Upper lobe of left lung (tissue), 6 donors: ENCODE results near the gene AGXT. TPM values are rescaled to one million over a fixed set of nuclear protein-coding genes. Genes with fewer than 3 reads are reported as not detected.
A peak's percentile ranks its signal among the peaks of the same experiment; 100 is the strongest.

Experiments used
- ATAC-seq, 2 donors: fragments of 200-7000 bp; cut with Tn5 transposase; one replicate each; pipeline ENCODE4 v1.9.1; 2022; ENCODE audit warnings: mild to moderate bottlenecking in 2 of 2, moderate library complexity in 2 of 2; ENCODE audit not compliant: low FRiP score in 2 of 2
- DNase-seq, 2 donors: peaks; one replicate each; pipeline ENCODE4 v3.0.0-alpha.2; 2019 to 2020
- H3K27ac ChIP-seq, 4 donors: fragments of 200-600 bp; sonication (generic); one replicate each; pipeline ENCODE4 v1.5.1; 2016 to 2019
- H3K27me3 ChIP-seq, 4 donors: fragments of 200-600 bp; sonication (generic); one replicate each; pipeline ENCODE4 v1.5.1; 2017 to 2019
- H3K36me3 ChIP-seq, 4 donors: fragments of 200-600 bp; sonication (generic); one replicate each; pipeline ENCODE4 v1.5.1; 2016 to 2019
- H3K4me1 ChIP-seq, 4 donors: fragments of 200-600 bp; sonication (generic); one replicate each; pipeline ENCODE4 v1.5.1; 2018 to 2019
- H3K4me3 ChIP-seq, 4 donors: fragments of 200-600 bp; sonication (generic); one replicate each; pipeline ENCODE4 v1.5.1; 2017 to 2019; ENCODE audit warnings: mild to moderate bottlenecking in 2 of 4, moderate library complexity in 1 of 4
- H3K9me3 ChIP-seq, 4 donors: fragments of 200-600 bp; sonication (generic); one replicate each; pipeline ENCODE4 v1.5.1; 2018 to 2019
- EP300 ChIP-seq, 4 donors: sonication (generic); formaldehyde crosslinking; IDR thresholded peaks; one replicate each; pipeline ENCODE4 v1.5.1; 2017; ENCODE audit warnings: antibody characterized with exemption in 4 of 4, control low read depth in 2 of 4
- POLR2A ChIP-seq, 4 donors: fragments of 450-650 bp; IDR thresholded peaks; one replicate each; pipeline ENCODE4 v1.5.1; 2016 to 2017; ENCODE audit warnings: antibody characterized with exemption in 4 of 4, mild to moderate bottlenecking in 2 of 4
- POLR2AphosphoS5 ChIP-seq, 2 donors: sonication (generic); formaldehyde crosslinking; IDR thresholded peaks; one replicate each; pipeline ENCODE4 v1.5.1; 2017; ENCODE audit warnings: antibody characterized with exemption in 2 of 2
- WGBS, 2 donors: methylation state at CpG; one replicate each; pipeline ENCODE4 v1.1.5; 2017 to 2018; 5-methylcytosine and 5-hydroxymethylcytosine counted together
- total RNA-seq, 6 donors: library from RNA; depleted of rRNA in 4 of 6; stranded (reverse); fragments of >200 nt in 4 of 6; gene quantifications; one replicate each; pipeline versions ENCODE4 v1.1.0 to v1.2.1, GENCODE V29; 2016 to 2021
- TF ChIP-seq, protein P1 (sequence below), 6 experiments: fragments of 450-650 bp in 4 of 6; fragments of 200-600 bp in 2 of 6; sonication (generic) in 2 of 6; IDR thresholded peaks; one replicate each; pipeline ENCODE4 v1.5.1; 2016 to 2019; ENCODE audit warnings: antibody characterized with exemption in 6 of 6
- donor health status: DM: no; HTN: no; CAD: no; lungs with moderate emphysema.
- donor health status: DM: no; HTN: yes; CAD: no; lungs with severe emphysema.

AGXT gene
- total RNA-seq, 6 donors from 2014 or later = 0.30 to 0.46 (median 0.44) TPM; not detected in 3

- H3K4me3 ChIP-seq = no peak overlapping the region
- 69 to 80% methylated on average over 4 to 9 of the region's 9 CpGs for WGBS, 2 donors
Observed at GRCh38 chr2:240835528-240835927, 33.1 kb upstream of the AGXT start.

DNA sequence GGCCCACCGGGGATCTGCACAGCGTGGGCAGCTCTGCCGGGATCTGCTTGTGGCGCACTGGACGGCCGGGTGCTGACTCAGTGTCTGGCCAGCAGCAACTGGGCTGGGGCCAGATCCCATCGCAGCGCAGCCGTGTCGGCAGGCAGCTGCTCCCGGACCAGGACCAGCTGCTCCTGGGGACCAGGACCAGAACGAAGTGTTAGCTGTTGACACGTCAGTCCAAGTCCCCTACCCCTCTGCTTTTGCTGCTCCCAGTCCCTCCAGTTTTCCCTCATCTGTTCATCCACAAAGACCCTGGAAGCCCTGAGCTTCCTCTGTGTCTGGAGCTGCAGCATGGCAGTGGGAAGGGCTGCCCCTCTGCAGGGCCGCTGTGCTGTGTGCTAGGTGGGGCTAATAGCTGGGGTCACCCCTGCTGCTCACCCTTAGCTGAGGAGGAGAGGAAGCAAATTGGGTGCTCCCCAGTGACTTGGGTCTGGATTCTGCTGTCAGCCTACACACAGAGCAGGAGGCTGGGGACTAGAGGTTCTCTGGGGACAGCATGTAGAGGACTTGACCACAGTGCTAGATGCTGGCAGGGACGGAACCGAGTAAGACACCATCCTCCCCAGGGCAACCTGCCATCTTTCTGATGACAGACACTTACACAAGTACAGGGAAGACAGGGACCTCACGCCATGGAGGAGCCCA, 31.7 kb upstream of the AGXT start:
- H3K36me3 ChIP-seq = no peaks in the 10 kb centered on the region
- no peak for TF ChIP-seq POLR2AphosphoS5 (IDR thresholded peaks at IDR 0.05)
- TF ChIP-seq EP300 (IDR thresholded peaks at IDR 0.05) = no peak
- TF ChIP-seq, protein P1, sequence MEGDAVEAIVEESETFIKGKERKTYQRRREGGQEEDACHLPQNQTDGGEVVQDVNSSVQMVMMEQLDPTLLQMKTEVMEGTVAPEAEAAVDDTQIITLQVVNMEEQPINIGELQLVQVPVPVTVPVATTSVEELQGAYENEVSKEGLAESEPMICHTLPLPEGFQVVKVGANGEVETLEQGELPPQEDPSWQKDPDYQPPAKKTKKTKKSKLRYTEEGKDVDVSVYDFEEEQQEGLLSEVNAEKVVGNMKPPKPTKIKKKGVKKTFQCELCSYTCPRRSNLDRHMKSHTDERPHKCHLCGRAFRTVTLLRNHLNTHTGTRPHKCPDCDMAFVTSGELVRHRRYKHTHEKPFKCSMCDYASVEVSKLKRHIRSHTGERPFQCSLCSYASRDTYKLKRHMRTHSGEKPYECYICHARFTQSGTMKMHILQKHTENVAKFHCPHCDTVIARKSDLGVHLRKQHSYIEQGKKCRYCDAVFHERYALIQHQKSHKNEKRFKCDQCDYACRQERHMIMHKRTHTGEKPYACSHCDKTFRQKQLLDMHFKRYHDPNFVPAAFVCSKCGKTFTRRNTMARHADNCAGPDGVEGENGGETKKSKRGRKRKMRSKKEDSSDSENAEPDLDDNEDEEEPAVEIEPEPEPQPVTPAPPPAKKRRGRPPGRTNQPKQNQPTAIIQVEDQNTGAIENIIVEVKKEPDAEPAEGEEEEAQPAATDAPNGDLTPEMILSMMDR (IDR thresholded peaks at IDR 0.05) = no peak
- TF ChIP-seq POLR2A (IDR thresholded peaks at IDR 0.05) = no peak
- no peaks in the 10 kb centered on the region for H3K27me3 ChIP-seq
- peaks cover 2 to 8% (median 4%) of the 10 kb centered on the region in 4 donors for H3K4me1 ChIP-seq
- WGBS, 2 donors = 50 to 70% methylated on average over 10 to 15 of the region's 17 CpGs
- DNase-seq = peak in 1 of 2 donors; percentile 88
- H3K9me3 ChIP-seq = no peaks in the 10 kb centered on the region
- H3K27ac ChIP-seq = no peak overlapping the region
- H3K4me3 ChIP-seq = no peak overlapping the region
- peak in 1 of 2 donors; percentile 71 for ATAC-seq

More at GRCh38 chr2:240835528-240835927, 33.1 kb upstream of the AGXT start:
- peaks cover 0 to 4% (median 0%) of the 10 kb centered on the region in 4 donors for H3K27me3 ChIP-seq
- no peak for ATAC-seq
- H3K4me1 ChIP-seq = peaks cover 8 to 14% (median 10%) of the 10 kb centered on the region in 4 donors
- H3K9me3 ChIP-seq = no peaks in the 10 kb centered on the region
- peak in 1 of 2 donors; percentile 29 for DNase-seq
- TF ChIP-seq, protein P1 (IDR thresholded peaks at IDR 0.05) = no peak
- no peak for TF ChIP-seq POLR2AphosphoS5 (IDR thresholded peaks at IDR 0.05)
- no peak overlapping the region for H3K27ac ChIP-seq
- no peaks in the 10 kb centered on the region for H3K36me3 ChIP-seq

- ATAC-seq (no peak), DNase-seq (no peak)
- H3K9me3 ChIP-seq = no peaks in the 10 kb centered on the region
- TF ChIP-seq, protein P1 (IDR thresholded peaks at IDR 0.05) = no peak
- TF ChIP-seq EP300 (IDR thresholded peaks at IDR 0.05) = no peak
- no peak for TF ChIP-seq POLR2A (IDR thresholded peaks at IDR 0.05)
- no peak for TF ChIP-seq POLR2AphosphoS5 (IDR thresholded peaks at IDR 0.05)
- H3K27me3 ChIP-seq = no peaks in the 10 kb centered on the region
- no peaks in the 10 kb centered on the region for H3K36me3 ChIP-seq
- no peak overlapping the region for H3K27ac ChIP-seq
- H3K4me1 ChIP-seq = peaks cover 0 to under 1% (median 0%) of the 10 kb centered on the region in 4 donors
- 47 to 53% methylated on average over 4 of the region's 4 CpGs for WGBS, 2 donors
- H3K4me3 ChIP-seq = no peak overlapping the region
Observed at GRCh38 chr2:240837621-240838020, 31.0 kb upstream of the AGXT start.

GRCh38 chr2:240839152-240840143, 29.2 kb upstream of the AGXT start:
- peak in 1 of 2 donors; percentile 62 for DNase-seq
- Histone ChIP-seq H3K4me3 (no peak overlapping the region), H3K27ac (no peak overlapping the region), H3K27me3 (no peaks in the 10 kb centered on the region), H3K4me1 (no peaks in the 10 kb centered on the region), H3K9me3 (no peaks in the 10 kb centered on the region), H3K36me3 (no peaks in the 10 kb centered on the region)
- ATAC-seq = no peak
- no peak for TF ChIP-seq POLR2A (IDR thresholded peaks at IDR 0.05)
- TF ChIP-seq, protein P1 (IDR thresholded peaks at IDR 0.05) = no peak
- TF ChIP-seq EP300 (IDR thresholded peaks at IDR 0.05) = no peak
- 78 to 84% methylated on average over 13 to 28 of the region's 28 CpGs for WGBS, 2 donors
